Measurements from ENCODE around the gene FANCB. TPM values are rescaled to one million over a fixed set of nuclear protein-coding genes. Genes with fewer than 3 reads are reported as not detected.

FANCB gene
- total RNA-seq, 2 experiments from 2014 or later = 14.7 to 15.4 TPM

Other genes starting within 250 kb of the FANCB start
- 10 to 100 TPM; 18.9 to 24.5 TPM for gene MOSPD2, start 352 bp upstream of the FANCB start, total RNA-seq